HepG2 (cell line): Measurements from ENCODE around the gene TBXAS1. TPM values are rescaled to one million over a fixed set of nuclear protein-coding genes. Genes with fewer than 3 reads are reported as not detected.
A peak's percentile ranks its signal among the peaks of the same experiment; 100 is the strongest.

Source experiments
- ATAC-seq: fragments of 200-7000 bp; cut with Tn5 transposase; 3 replicates; pipeline ENCODE4 v1.9.1; 2020; ENCODE audit warnings: mild to moderate bottlenecking, moderate library complexity
- BruUV-seq: library from RNA; stranded (reverse); fragments of 400-500 nt; replicated peaks from 2 replicates; lab custom pipeline; 2021; lab: Mats Ljungman, UMichigan
- CTCF ChIA-PET: fragments of 300-600 bp; formaldehyde crosslinking; extraction: SDS; loops from one replicate; lab custom pipeline; 2021; ENCODE audit warnings: low total read pairs, inconsistent platforms, low intra/inter-chr PET ratio; lab: Yijun Ruan, JAX
- POLR2A ChIA-PET: fragments of 350-600 bp; sonication (Branson Sonifier 250); formaldehyde crosslinking; loops from one replicate; lab custom pipeline; 2020; ENCODE audit warnings: antibody characterized with exemption, inconsistent platforms; lab: Yijun Ruan, JAX
- DNase-seq: peaks from one replicate; pipeline ENCODE4 v3.0.0-alpha.2; 2015; ENCODE audit warnings: low spot score
- FAIRE-seq: peaks from 3 replicates; lab custom pipeline; 2011; peaks lifted over from hg19 to GRCh38; lab: Jason Lieb, UNC
- H2AFZ ChIP-seq: one replicate; pipeline ENCODE4 v1.6.1; 2011; ENCODE audit warnings: low read length, inconsistent platforms
- H3K27ac ChIP-seq: fragments of 300-600 bp; 3 replicates; pipeline ENCODE4 v1.8.0; 2011; ENCODE audit warnings: mixed run types, mild to moderate bottlenecking, mixed read lengths, low read length, inconsistent platforms; ENCODE audit not compliant: insufficient read depth; ENCODE audit errors: extremely low read length
- H3K27me3 ChIP-seq, 2 experiments: fragments of 200-600 bp in 1 of 2; 2 replicates in 1 of 2; 3 replicates in 1 of 2; pipeline versions ENCODE4 v1.6.0 to v1.8.0; 2011; ENCODE audit warnings: low read length in 2 of 2, mild to moderate bottlenecking in 2 of 2, moderate library complexity in 2 of 2, inconsistent platforms in 1 of 2; ENCODE audit not compliant: insufficient read depth in 2 of 2, control insufficient read depth in 1 of 2
- H3K36me3 ChIP-seq, 2 experiments: fragments of 200-600 bp in 1 of 2; replicated peaks in 1 of 2; 2 replicates in 1 of 2; 3 replicates in 1 of 2; pipeline versions ENCODE4 v1.5.1 to v1.8.0; 2011; ENCODE audit warnings: low read length in 2 of 2, inconsistent platforms in 1 of 2; ENCODE audit not compliant: insufficient read depth in 2 of 2, control insufficient read depth in 1 of 2
- H3K4me1 ChIP-seq: 2 replicates; pipeline ENCODE4 v1.5.1; 2012; ENCODE audit warnings: low read length, inconsistent platforms; ENCODE audit not compliant: insufficient read depth
- H3K4me2 ChIP-seq: 2 replicates; pipeline ENCODE4 v1.6.0; 2011; ENCODE audit warnings: low read depth, low read length, inconsistent platforms
- H3K4me3 ChIP-seq, 3 experiments: fragments of 200-600 bp in 1 of 3; sonication (generic), shearing (Covaris generic) in 1 of 3; replicated peaks in 1 of 3; 2 replicates each; pipeline ENCODE4 v1.5.1; 2011 to 2016; ENCODE audit warnings: low read length in 3 of 3, inconsistent platforms in 2 of 3, low read depth in 2 of 3, mild to moderate bottlenecking in 2 of 3, control low read depth in 1 of 3, mixed read lengths in 1 of 3; ENCODE audit not compliant: insufficient read depth in 1 of 3
- H3K79me2 ChIP-seq: one replicate; pipeline ENCODE4 v1.6.1; 2011; ENCODE audit warnings: low read length, inconsistent platforms; ENCODE audit not compliant: insufficient read depth
- H3K9ac ChIP-seq: 2 replicates; pipeline ENCODE4 v1.6.0; 2011; ENCODE audit warnings: mild to moderate bottlenecking, low read depth, low read length, inconsistent platforms; ENCODE audit not compliant: insufficient read depth
- H3K9me3 ChIP-seq: 2 replicates; pipeline ENCODE4 v1.5.1; 2012; ENCODE audit warnings: mild to moderate bottlenecking, low read length
- H4K20me1 ChIP-seq: 2 replicates; pipeline ENCODE4 v1.6.0; 2011; ENCODE audit warnings: inconsistent platforms, mild to moderate bottlenecking, low read length, moderate library complexity; ENCODE audit not compliant: insufficient read depth
- ESRRA ChIP-seq: sonication (generic); formaldehyde crosslinking; IDR thresholded peaks from 2 replicates; pipeline ENCODE4 v1.5.1; 2020; ENCODE audit warnings: mild to moderate bottlenecking, low read depth, missing genetic modification reagents
- FOXO1 ChIP-seq: sonication (generic); formaldehyde crosslinking; IDR thresholded peaks from 2 replicates; pipeline ENCODE4 v1.4.0; 2020; ENCODE audit warnings: missing genetic modification reagents
- HOXA3 ChIP-seq: sonication (generic); formaldehyde crosslinking; IDR thresholded peaks from 2 replicates; pipeline ENCODE4 v1.5.0; 2020; ENCODE audit warnings: missing genetic modification reagents
- HOXA9 ChIP-seq: sonication (generic); formaldehyde crosslinking; IDR thresholded peaks from 2 replicates; pipeline ENCODE4 v1.8.1; 2022; ENCODE audit warnings: missing genetic modification reagents, mild to moderate bottlenecking, moderate library complexity, borderline replicate concordance
- MAFF ChIP-seq: IDR thresholded peaks from 2 replicates; pipeline ENCODE4 v1.6.1; 2011; ENCODE audit warnings: low read depth, low read length, improper control_type of control experiment
- MAFK ChIP-seq, 2 experiments: IDR thresholded peaks in 1 of 2; conservative IDR thresholded peaks in 1 of 2; 2 replicates each; pipeline ENCODE4 v1.6.1; 2011; ENCODE audit warnings: improper control_type of control experiment in 2 of 2, low read length in 2 of 2
- SIX1 ChIP-seq: sonication (generic); formaldehyde crosslinking; IDR thresholded peaks from 2 replicates; pipeline ENCODE4 v1.4.0; 2020; ENCODE audit warnings: missing genetic modification reagents, borderline replicate concordance
- ZNF329 ChIP-seq: sonication (generic); formaldehyde crosslinking; IDR thresholded peaks from 2 replicates; pipeline ENCODE4 v1.9.0; 2021; ENCODE audit warnings: low read depth, mild to moderate bottlenecking, missing genetic modification reagents
- ZNF446 ChIP-seq: sonication (generic); formaldehyde crosslinking; IDR thresholded peaks from 2 replicates; pipeline ENCODE4 v1.5.0; 2020; ENCODE audit warnings: mild to moderate bottlenecking, missing genetic modification reagents
- WGBS: methylation state at CpG from one replicate; pipeline ENCODE4 v1.1.6; 2017; ENCODE audit warnings: low lambda C conversion rate; 5-methylcytosine and 5-hydroxymethylcytosine counted together
- in situ Hi-C: cut with HindIII; loops from 2 replicates; pipeline ENCODE4 v1.10.0; 2017; ENCODE audit warnings: low pct_unique_long_range_greater_than_20kb; ENCODE audit not compliant: extremely low pct_ligation_motif_present
- intact Hi-C: fragments of 100-400 bp; cut with micrococcal nuclease; formaldehyde crosslinking; loops from one replicate; pipeline ENCODE4 v1.10.0; 2022; ENCODE audit not compliant: unreplicated experiment
- polyA plus RNA-seq, 8 experiments: library from polyadenylated mRNA; depleted of rRNA in 3 of 8; stranded (reverse) in 7 of 8; unstranded in 1 of 8; fragments of >200 nt; fragmentation: Illumina TruSeq in 4 of 8; extraction: Trizol in 4 of 8; gene quantifications; 2 replicates each; pipeline versions ENCODE4 v1.2.1 to v1.2.3, GENCODE V29; 2011 to 2016; ENCODE audit warnings: low read depth in 4 of 8, missing spikeins in 1 of 8, mixed read lengths in 1 of 8; ENCODE audit not compliant: insufficient read depth in 1 of 8
- total RNA-seq, 5 experiments: library from RNA; depleted of rRNA; stranded (reverse); fragments of >200 nt; fragmentation: Illumina TruSeq; extraction: Trizol; gene quantifications; 2 replicates each; pipeline ENCODE4 v1.2.3, GENCODE V29; 2016; ENCODE audit warnings: low read depth in 1 of 5
- TF ChIP-seq, protein P1 (sequence below): sonication (generic); formaldehyde crosslinking; IDR thresholded peaks from 2 replicates; pipeline ENCODE4 v1.5.0; 2020; ENCODE audit warnings: mild to moderate bottlenecking, missing genetic modification reagents, borderline replicate concordance
- TF ChIP-seq, protein P2 (sequence below): sonication (generic); formaldehyde crosslinking; IDR thresholded peaks from 2 replicates; pipeline ENCODE4 v1.4.0; 2020; ENCODE audit warnings: missing genetic modification reagents

The TBXAS1 gene
- total and polyA plus RNA-seq, 2 of the 13 experiments (the other 11 are each of a cell fraction or from before 2014, with no cell fraction given) = 4.0 to 4.9 TPM

DNA sequence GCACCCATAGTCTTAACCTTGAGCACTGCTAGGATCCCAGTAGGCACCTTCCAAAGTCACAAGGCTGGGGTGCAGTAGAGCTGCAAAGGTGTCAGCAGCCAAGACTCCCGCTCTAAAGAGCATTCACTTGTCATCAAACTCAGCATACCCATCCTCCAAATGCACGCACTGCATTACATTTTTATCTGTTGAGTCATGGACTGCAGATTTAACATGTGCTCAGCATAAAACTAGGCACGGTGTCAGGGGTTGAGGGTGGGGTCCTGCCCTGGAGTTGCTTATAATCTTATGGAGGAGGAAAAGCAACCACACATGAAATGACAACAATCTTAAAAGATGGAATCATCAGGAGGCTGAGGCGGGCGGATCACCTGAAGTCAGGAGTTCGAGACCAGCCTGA is 131.1 kb downstream of the TBXAS1 start:
- intact Hi-C loops = no loop called here
- BruUV-seq = no TSS peak
- Histone ChIP-seq H3K27me3 (peaks cover 0 to 7% of the 10 kb centered on the region in 2 experiments; a peak in 1 of 5 replicates), H3K27ac (no peak overlapping the region), H4K20me1 (no peaks in the 10 kb centered on the region), H3K4me3 (no peak overlapping the region), H2AFZ (no peak overlapping the region), H3K4me2 (no peak overlapping the region), H3K9me3 (no peaks in the 10 kb centered on the region), H3K36me3 (no peaks in the 10 kb centered on the region), H3K9ac (no peak overlapping the region), H3K79me2 (no peaks in the 10 kb centered on the region), H3K4me1 (no peaks in the 10 kb centered on the region)
- ChIA-PET POLR2A (no interaction called here), CTCF (no interaction called here)
- ATAC-seq = no peak
- TF ChIP-seq HOXA9 (CRISPR knock-in tag) (no peak), ZNF446 (no peak), FOXO1 (CRISPR knock-in tag) (no peak), MAFF (peak; percentile 11; the same call in 1 of the 2 replicates), MAFK (conservative IDR thresholded peaks at IDR 0.05 in 1 of 2, IDR thresholded peaks at IDR 0.05 in 1 of 2; ENCODE audit: low read length in 2 of 2) (peak in 1 of 2 experiments; percentile 17; a peak in 1 of 4 replicates)
- no peak for DNase-seq
- FAIRE-seq = no peak
- 71% methylated on average over 6 of the region's 6 CpGs for WGBS
- in situ Hi-C loops = no loop called here

DNA sequence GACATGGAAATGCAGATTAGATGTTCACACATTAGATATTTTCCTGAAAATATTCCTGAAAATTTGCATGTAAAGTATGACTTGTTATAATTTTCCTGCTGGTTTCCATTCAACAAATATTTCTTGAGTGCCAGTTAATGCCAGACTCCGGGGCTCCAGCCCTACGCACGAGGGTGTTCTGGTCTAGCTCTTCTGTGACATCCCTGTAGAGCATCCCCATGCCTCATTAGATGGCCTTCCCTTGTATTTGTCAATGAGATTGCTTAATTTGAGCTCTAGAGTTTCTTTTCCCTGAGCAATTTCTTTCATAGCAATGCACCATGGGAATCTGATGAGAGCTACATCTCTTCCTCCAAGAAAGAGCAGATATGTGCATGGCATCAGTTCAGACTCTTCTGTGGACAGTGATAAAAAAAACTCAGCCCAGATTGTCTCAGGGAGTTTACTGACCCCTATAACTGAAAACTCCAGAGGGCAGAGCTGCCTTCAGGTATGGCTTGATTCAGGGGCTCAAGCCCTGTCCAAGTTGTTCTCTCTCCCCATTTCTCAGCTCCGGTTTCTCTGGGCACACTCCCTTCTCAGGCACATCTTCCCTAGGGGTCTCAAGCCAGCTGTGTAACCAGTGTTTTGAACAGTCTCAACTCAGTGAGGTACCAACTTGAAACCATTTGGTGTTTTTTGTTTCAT is 137.0 kb downstream of the TBXAS1 start:
- H3K27me3 ChIP-seq = peaks cover 0 to 4% of the 10 kb centered on the region in 2 experiments; a peak in 1 of 5 replicates
- intact Hi-C loops = no loop called here
- BruUV-seq = no TSS peak
- WGBS = 70% methylated on average over 4 of the region's 4 CpGs
- no peak overlapping the region for H3K27ac ChIP-seq
- ChIA-PET CTCF (no interaction called here), POLR2A (no interaction called here)
- H3K4me1 ChIP-seq = no peaks in the 10 kb centered on the region
- no peak overlapping the region for H3K9ac ChIP-seq
- H3K9me3 ChIP-seq = no peaks in the 10 kb centered on the region
- in situ Hi-C loops = no loop called here
- H3K36me3 ChIP-seq = no peaks in the 10 kb centered on the region
- no peak overlapping the region for H3K4me3 ChIP-seq
- H3K79me2 ChIP-seq = no peaks in the 10 kb centered on the region
- H3K4me2 ChIP-seq = no peak overlapping the region
- no peaks in the 10 kb centered on the region for H4K20me1 ChIP-seq
- ATAC-seq (no peak), FAIRE-seq (no peak), DNase-seq (no peak)
- H2AFZ ChIP-seq = no peak overlapping the region
- TF ChIP-seq SIX1 (CRISPR knock-in tag) (no peak), ESRRA (CRISPR knock-in tag) (no peak), HOXA3 (CRISPR knock-in tag) (no peak), ZNF329 (peak; percentile 91)
- TF ChIP-seq, protein P1, sequence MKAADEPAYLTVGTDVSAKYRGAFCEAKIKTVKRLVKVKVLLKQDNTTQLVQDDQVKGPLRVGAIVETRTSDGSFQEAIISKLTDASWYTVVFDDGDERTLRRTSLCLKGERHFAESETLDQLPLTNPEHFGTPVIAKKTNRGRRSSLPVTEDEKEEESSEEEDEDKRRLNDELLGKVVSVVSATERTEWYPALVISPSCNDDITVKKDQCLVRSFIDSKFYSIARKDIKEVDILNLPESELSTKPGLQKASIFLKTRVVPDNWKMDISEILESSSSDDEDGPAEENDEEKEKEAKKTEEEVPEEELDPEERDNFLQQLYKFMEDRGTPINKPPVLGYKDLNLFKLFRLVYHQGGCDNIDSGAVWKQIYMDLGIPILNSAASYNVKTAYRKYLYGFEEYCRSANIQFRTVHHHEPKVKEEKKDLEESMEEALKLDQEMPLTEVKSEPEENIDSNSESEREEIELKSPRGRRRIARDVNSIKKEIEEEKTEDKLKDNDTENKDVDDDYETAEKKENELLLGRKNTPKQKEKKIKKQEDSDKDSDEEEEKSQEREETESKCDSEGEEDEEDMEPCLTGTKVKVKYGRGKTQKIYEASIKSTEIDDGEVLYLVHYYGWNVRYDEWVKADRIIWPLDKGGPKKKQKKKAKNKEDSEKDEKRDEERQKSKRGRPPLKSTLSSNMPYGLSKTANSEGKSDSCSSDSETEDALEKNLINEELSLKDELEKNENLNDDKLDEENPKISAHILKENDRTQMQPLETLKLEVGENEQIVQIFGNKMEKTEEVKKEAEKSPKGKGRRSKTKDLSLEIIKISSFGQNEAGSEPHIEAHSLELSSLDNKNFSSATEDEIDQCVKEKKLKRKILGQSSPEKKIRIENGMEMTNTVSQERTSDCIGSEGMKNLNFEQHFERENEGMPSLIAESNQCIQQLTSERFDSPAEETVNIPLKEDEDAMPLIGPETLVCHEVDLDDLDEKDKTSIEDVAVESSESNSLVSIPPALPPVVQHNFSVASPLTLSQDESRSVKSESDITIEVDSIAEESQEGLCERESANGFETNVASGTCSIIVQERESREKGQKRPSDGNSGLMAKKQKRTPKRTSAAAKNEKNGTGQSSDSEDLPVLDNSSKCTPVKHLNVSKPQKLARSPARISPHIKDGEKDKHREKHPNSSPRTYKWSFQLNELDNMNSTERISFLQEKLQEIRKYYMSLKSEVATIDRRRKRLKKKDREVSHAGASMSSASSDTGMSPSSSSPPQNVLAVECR (CRISPR knock-in tag) = no peak
- TF ChIP-seq, protein P2, sequence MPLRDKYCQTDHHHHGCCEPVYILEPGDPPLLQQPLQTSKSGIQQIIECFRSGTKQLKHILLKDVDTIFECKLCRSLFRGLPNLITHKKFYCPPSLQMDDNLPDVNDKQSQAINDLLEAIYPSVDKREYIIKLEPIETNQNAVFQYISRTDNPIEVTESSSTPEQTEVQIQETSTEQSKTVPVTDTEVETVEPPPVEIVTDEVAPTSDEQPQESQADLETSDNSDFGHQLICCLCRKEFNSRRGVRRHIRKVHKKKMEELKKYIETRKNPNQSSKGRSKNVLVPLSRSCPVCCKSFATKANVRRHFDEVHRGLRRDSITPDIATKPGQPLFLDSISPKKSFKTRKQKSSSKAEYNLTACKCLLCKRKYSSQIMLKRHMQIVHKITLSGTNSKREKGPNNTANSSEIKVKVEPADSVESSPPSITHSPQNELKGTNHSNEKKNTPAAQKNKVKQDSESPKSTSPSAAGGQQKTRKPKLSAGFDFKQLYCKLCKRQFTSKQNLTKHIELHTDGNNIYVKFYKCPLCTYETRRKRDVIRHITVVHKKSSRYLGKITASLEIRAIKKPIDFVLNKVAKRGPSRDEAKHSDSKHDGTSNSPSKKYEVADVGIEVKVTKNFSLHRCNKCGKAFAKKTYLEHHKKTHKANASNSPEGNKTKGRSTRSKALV (CRISPR knock-in tag) = no peak
